B cell (primary cell): ENCODE measurements around the gene STX8. TPM values are rescaled to one million over a fixed set of nuclear protein-coding genes. Genes with fewer than 3 reads are reported as not detected.

Source experiments
- ATAC-seq: fragments of 200-7000 bp; cut with Tn5 transposase; one replicate; pipeline ENCODE4 v1.10.0; 2021; ENCODE audit warnings: low read depth, mild to moderate bottlenecking, moderate number of reproducible peaks, moderate library complexity
- CTCF ChIA-PET: fragments of 350-600 bp; sonication (Branson Sonifier 250); formaldehyde crosslinking; loops from one replicate; lab custom pipeline; 2021; ENCODE audit warnings: antibody characterized with exemption, inconsistent platforms; lab: Charles Lee
- POLR2A ChIA-PET: fragments of 350-600 bp; sonication (Branson Sonifier 250); formaldehyde crosslinking; loops from one replicate; lab custom pipeline; 2021; ENCODE audit warnings: antibody characterized with exemption; lab: Charles Lee
- DNase-seq: peaks from one replicate; pipeline ENCODE4 v3.0.0; 2013
- H2AFZ ChIP-seq: 2 replicates; pipeline ENCODE4 v1.6.1; 2012; ENCODE audit warnings: mild to moderate bottlenecking, low read depth, low read length; ENCODE audit not compliant: insufficient read depth, poor library complexity, severe bottlenecking
- H3K27ac ChIP-seq, 2 donors: 1 replicate in 1 of 2; 2 replicates in 1 of 2; pipeline ENCODE4 v1.5.1; 2012 to 2013; ENCODE audit warnings: low read length in 2 of 2, mild to moderate bottlenecking in 2 of 2, moderate library complexity in 1 of 2
- H3K27me3 ChIP-seq, 4 experiments: fragments of 200-600 bp in 1 of 4; sonication (generic) in 1 of 4; replicated peaks in 1 of 4; 1 replicate in 2 of 4; 2 replicates in 2 of 4; pipeline versions ENCODE4 v1.6.1 to v1.7.0; 2013 to 2016; ENCODE audit warnings: low read length in 3 of 4, mild to moderate bottlenecking in 2 of 4, mixed read lengths in 1 of 4, moderate library complexity in 1 of 4; ENCODE audit not compliant: insufficient read depth in 4 of 4, control insufficient read depth in 3 of 4; ENCODE audit errors: control extremely low read depth in 1 of 4
- H3K36me3 ChIP-seq, 2 experiments: replicated peaks in 1 of 2; 1 replicate in 1 of 2; 2 replicates in 1 of 2; pipeline versions ENCODE4 v1.6.1 to v1.7.1; 2013; ENCODE audit warnings: low read length in 1 of 2; ENCODE audit not compliant: insufficient read depth in 2 of 2, control insufficient read depth in 1 of 2; ENCODE audit errors: control extremely low read depth in 1 of 2, extremely low read depth in 1 of 2
- H3K4me1 ChIP-seq, 2 donors: fragments of 200-600 bp in 1 of 2; sonication (generic) in 1 of 2; 1 replicate in 1 of 2; 2 replicates in 1 of 2; pipeline versions ENCODE4 v1.5.1 to v1.6.1; 2013 to 2017; ENCODE audit warnings: low read length in 2 of 2; ENCODE audit not compliant: control insufficient read depth in 2 of 2, insufficient read depth in 2 of 2
- H3K4me2 ChIP-seq: replicated peaks from 2 replicates; pipeline ENCODE3; 2012; ENCODE audit warnings: mild to moderate bottlenecking, low read depth, low read length; ENCODE audit not compliant: poor library complexity, severe bottlenecking
- H3K4me3 ChIP-seq, 5 experiments: fragments of 200-600 bp in 1 of 5; sonication (generic) in 1 of 5; 1 replicate in 3 of 5; 2 replicates in 2 of 5; pipeline versions ENCODE4 v1.5.1 to v1.7.0; 2011 to 2016; ENCODE audit warnings: low read length in 4 of 5, mild to moderate bottlenecking in 4 of 5, low read depth in 2 of 5, control low read depth in 1 of 5, moderate library complexity in 1 of 5; ENCODE audit not compliant: insufficient read depth in 1 of 5; ENCODE audit errors: control extremely low read depth in 1 of 5, extremely low read depth in 1 of 5
- H3K79me2 ChIP-seq: fragments of 200-600 bp; sonication (generic); one replicate; pipeline ENCODE4 v1.6.0; 2016; ENCODE audit warnings: low read length; ENCODE audit not compliant: control insufficient read depth, insufficient read depth
- H3K9ac ChIP-seq: fragments of 200-600 bp; sonication (generic); 2 replicates; pipeline ENCODE4 v1.6.1; 2017; ENCODE audit warnings: mild to moderate bottlenecking, low read length, moderate library complexity
- H3K9me3 ChIP-seq, 3 donors: one replicate each; pipeline versions ENCODE4 v1.6.1 to v1.7.1; 2013; ENCODE audit warnings: low read length in 2 of 3; ENCODE audit not compliant: control insufficient read depth in 2 of 3, insufficient read depth in 1 of 3; ENCODE audit errors: control extremely low read depth in 1 of 3
- H4K20me1 ChIP-seq: 2 replicates; pipeline ENCODE4 v1.6.0; 2012; ENCODE audit warnings: mild to moderate bottlenecking, low read length; ENCODE audit not compliant: insufficient read depth, control insufficient read depth, poor library complexity, severe bottlenecking
- H3K27ac Mint-ChIP-seq: one replicate; pipeline ENCODE4 v1.8.0; 2021; ENCODE audit warnings: mixed read lengths
- H3K27me3 Mint-ChIP-seq: one replicate; pipeline ENCODE4 v1.8.0; 2021; ENCODE audit warnings: mixed read lengths
- H3K4me1 Mint-ChIP-seq: one replicate; pipeline ENCODE4 v1.8.0; 2021; ENCODE audit warnings: mixed read lengths
- H3K4me3 Mint-ChIP-seq: one replicate; pipeline ENCODE4 v1.8.0; 2021; ENCODE audit warnings: mixed read lengths
- H3K9me3 Mint-ChIP-seq: one replicate; pipeline ENCODE4 v1.8.0; 2022; ENCODE audit warnings: mixed read lengths; ENCODE audit not compliant: insufficient read depth
- EZH2 ChIP-seq: IDR thresholded peaks from 2 replicates; pipeline ENCODE4 v1.6.1; 2012; ENCODE audit warnings: borderline replicate concordance, low read depth, mild to moderate bottlenecking, moderate library complexity, low read length; ENCODE audit not compliant: insufficient read depth, poor library complexity, severe bottlenecking
- WGBS: methylation state at CpG from one replicate; pipeline ENCODE4 v1.1.5; 2013; ENCODE audit warnings: missing lambda C conversion rate; ENCODE audit not compliant: insufficient coverage; 5-methylcytosine and 5-hydroxymethylcytosine counted together
- intact Hi-C: fragments of 100-400 bp; cut with micrococcal nuclease; formaldehyde crosslinking; loops from one replicate; pipeline ENCODE4 v1.10.0; 2022
- polyA plus RNA-seq: library from polyadenylated mRNA; depleted of rRNA; stranded (reverse); fragments of >200 nt; gene quantifications from 2 replicates; pipeline ENCODE4 v1.2.3, GENCODE V29; 2012
- total RNA-seq, 2 donors: library from RNA; stranded (reverse); fragments of 120-200 nt in 1 of 2; gene quantifications; 1 replicate in 1 of 2; 2 replicates in 1 of 2; pipeline versions ENCODE4 v1.2.3 to v1.2.4, GENCODE V29; 2013 to 2022
- TF ChIP-seq, protein P1 (sequence below): fragments of 200-600 bp; IDR thresholded peaks from one replicate; pipeline ENCODE4 v1.8.0; 2022; ENCODE audit warnings: antibody characterized with exemption, mild to moderate bottlenecking

STX8 gene
- total and polyA plus RNA-seq, 2 donors (not counting 1 experiment from before 2014, with no cell fraction given), result 35.8 to 61.5 TPM

DNA sequence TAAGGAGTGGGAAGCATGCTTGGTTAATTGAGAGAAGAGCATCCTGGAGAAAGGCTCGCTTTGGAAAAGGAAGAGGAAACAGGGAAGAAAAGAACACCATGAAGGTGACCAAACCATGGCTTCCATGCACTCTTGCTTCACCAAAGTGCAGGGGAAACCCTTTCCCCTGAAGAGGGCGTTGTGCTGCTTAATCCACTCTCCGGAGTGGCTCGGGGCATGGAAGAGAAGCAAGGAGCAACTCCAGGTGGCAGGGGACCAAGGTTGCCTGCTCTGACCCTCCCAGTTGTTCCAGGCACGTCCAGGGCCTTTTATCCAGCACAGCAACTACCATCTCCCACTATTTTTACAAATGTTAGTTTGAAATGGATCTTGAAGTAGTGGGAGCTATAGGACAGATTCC is 108.1 kb downstream of the STX8 start:
- WGBS, result 93% methylated on average over 3 of the region's 5 CpGs
- Histone ChIP-seq H3K4me2 (no peak overlapping the region), H3K79me2 (no peaks in the 10 kb centered on the region), H4K20me1 (no peaks in the 10 kb centered on the region), H3K9me3 (no peaks in the 10 kb centered on the region), H3K27me3 (no peaks in the 10 kb centered on the region), H3K4me3 (no peak overlapping the region), H2AFZ (no peak overlapping the region), H3K36me3 (peaks cover 2 to 3% of the 10 kb centered on the region in 2 experiments), H3K9ac (no peak overlapping the region), H3K27ac (no peak overlapping the region), H3K4me1 (peaks cover 6 to 7% of the 10 kb centered on the region in 2 donors)
- Mint-ChIP-seq H3K27ac (no peak overlapping the region), H3K27me3 (no peaks in the 10 kb centered on the region), H3K4me3 (no peak overlapping the region), H3K9me3 (no peaks in the 10 kb centered on the region), H3K4me1 (peaks cover 16% of the 10 kb centered on the region)
- ChIA-PET CTCF (no interaction called here), POLR2A (no interaction called here)
- no peak for TF ChIP-seq EZH2
- TF ChIP-seq, protein P1, sequence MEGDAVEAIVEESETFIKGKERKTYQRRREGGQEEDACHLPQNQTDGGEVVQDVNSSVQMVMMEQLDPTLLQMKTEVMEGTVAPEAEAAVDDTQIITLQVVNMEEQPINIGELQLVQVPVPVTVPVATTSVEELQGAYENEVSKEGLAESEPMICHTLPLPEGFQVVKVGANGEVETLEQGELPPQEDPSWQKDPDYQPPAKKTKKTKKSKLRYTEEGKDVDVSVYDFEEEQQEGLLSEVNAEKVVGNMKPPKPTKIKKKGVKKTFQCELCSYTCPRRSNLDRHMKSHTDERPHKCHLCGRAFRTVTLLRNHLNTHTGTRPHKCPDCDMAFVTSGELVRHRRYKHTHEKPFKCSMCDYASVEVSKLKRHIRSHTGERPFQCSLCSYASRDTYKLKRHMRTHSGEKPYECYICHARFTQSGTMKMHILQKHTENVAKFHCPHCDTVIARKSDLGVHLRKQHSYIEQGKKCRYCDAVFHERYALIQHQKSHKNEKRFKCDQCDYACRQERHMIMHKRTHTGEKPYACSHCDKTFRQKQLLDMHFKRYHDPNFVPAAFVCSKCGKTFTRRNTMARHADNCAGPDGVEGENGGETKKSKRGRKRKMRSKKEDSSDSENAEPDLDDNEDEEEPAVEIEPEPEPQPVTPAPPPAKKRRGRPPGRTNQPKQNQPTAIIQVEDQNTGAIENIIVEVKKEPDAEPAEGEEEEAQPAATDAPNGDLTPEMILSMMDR, result no peak
- ATAC-seq (no peak), DNase-seq (no peak)
- intact Hi-C loops, result no loop called here

DNA sequence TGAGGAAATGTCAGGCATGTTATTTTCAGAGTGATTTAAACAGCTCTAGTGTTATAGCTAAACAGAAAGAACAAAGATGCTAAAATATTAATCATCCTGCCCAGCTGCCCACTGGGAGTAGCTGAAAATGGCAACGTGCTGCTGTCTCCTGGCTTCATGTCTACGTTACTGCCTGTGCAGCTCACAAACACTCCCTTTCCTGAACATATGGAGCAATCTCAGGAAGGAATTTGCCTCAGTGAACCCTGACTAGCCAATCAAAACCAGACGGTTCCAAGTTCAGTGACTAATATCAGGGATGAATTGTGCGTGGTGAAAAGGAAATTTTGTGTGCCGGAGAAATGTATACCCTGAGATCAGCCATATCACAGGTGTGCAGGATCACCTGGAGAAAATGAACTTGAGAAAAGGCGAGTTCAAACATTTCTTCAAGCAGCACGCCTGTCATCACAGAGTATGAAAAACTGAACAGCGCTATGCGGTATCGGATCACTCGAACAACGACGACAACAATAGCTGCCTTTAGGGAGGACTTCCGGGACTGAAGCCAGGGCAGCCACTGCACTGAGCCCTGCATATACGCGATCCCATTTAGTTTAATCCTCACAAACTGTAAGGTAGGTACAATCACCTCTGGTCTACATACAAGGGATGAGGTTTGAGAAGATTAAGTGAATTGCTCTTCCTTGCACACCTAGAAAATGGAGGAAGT is 110.3 kb downstream of the STX8 start:
- Mint-ChIP-seq H3K27me3 (no peaks in the 10 kb centered on the region), H3K9me3 (no peaks in the 10 kb centered on the region), H3K4me3 (no peak overlapping the region), H3K27ac (no peak overlapping the region), H3K4me1 (peaks cover 10% of the 10 kb centered on the region)
- Histone ChIP-seq H3K27me3 (no peaks in the 10 kb centered on the region), H3K4me1 (peaks cover 5% of the 10 kb centered on the region in 2 donors), H3K9ac (no peak overlapping the region), H3K36me3 (peaks cover 0 to 2% of the 10 kb centered on the region in 2 experiments), H3K4me3 (no peak overlapping the region), H3K9me3 (no peaks in the 10 kb centered on the region), H4K20me1 (no peaks in the 10 kb centered on the region), H3K27ac (no peak overlapping the region), H3K4me2 (no peak overlapping the region), H2AFZ (no peak overlapping the region), H3K79me2 (no peaks in the 10 kb centered on the region)
- intact Hi-C loops, result no loop called here
- no peak for DNase-seq
- ATAC-seq, result no peak
- TF ChIP-seq, protein P1, result no peak
- no peak for TF ChIP-seq EZH2
- ChIA-PET POLR2A (no interaction called here), CTCF (no interaction called here)
- 88% methylated on average over 8 of the region's 16 CpGs for WGBS
